GM23338 (cell line): ENCODE measurements around the gene VENTX. TPM values are rescaled to one million over a fixed set of nuclear protein-coding genes. Genes with fewer than 3 reads are reported as not detected.
A peak's percentile ranks its signal among the peaks of the same experiment; 100 is the strongest.

Source experiments
- ATAC-seq: fragments of 200-7000 bp; cut with Tn5 transposase; 3 replicates; pipeline ENCODE4 v1.9.1; 2020
- DNase-seq: peaks from one replicate; pipeline ENCODE4 v3.0.0-alpha.2; 2015; ENCODE audit warnings: low spot score
- H2AFZ ChIP-seq: fragments of 200-600 bp; sonication (generic); 2 replicates; pipeline ENCODE4 v1.8.0; 2016; ENCODE audit warnings: antibody characterized with exemption, mild to moderate bottlenecking, moderate library complexity
- H3F3A ChIP-seq: fragments of 200-600 bp; sonication (generic); replicated peaks from 2 replicates; pipeline ENCODE4 v1.8.0; 2017; ENCODE audit warnings: antibody characterized with exemption, mixed run types, low read depth
- H3K27ac ChIP-seq: fragments of 200-600 bp; sonication (generic); 2 replicates; pipeline ENCODE4 v1.6.1; 2016; ENCODE audit warnings: low read depth
- H3K27me3 ChIP-seq: fragments of 200-600 bp; sonication (generic); 2 replicates; pipeline ENCODE4 v1.8.0; 2016; ENCODE audit warnings: mild to moderate bottlenecking, mixed run types, moderate library complexity; ENCODE audit not compliant: insufficient read depth
- H3K36me3 ChIP-seq: fragments of 200-600 bp; sonication (generic); 2 replicates; pipeline ENCODE4 v1.8.0; 2016; ENCODE audit warnings: mild to moderate bottlenecking; ENCODE audit not compliant: insufficient read depth
- H3K4me1 ChIP-seq: fragments of 200-600 bp; sonication (generic); 2 replicates; pipeline ENCODE4 v1.8.0; 2016; ENCODE audit warnings: mild to moderate bottlenecking, moderate library complexity; ENCODE audit not compliant: insufficient read depth
- H3K4me2 ChIP-seq: fragments of 200-600 bp; sonication (generic); 2 replicates; pipeline ENCODE4 v1.7.1; 2017; ENCODE audit warnings: mixed run types
- H3K4me3 ChIP-seq: fragments of 200-600 bp; sonication (generic); 2 replicates; pipeline ENCODE4 v1.6.1; 2016; ENCODE audit warnings: mixed run types
- H3K79me2 ChIP-seq: fragments of 200-600 bp; sonication (generic); replicated peaks from 2 replicates; pipeline ENCODE4 v1.8.0; 2017; ENCODE audit warnings: mild to moderate bottlenecking; ENCODE audit not compliant: insufficient read depth
- H3K9me2 ChIP-seq: fragments of 200-600 bp; sonication (generic); 2 replicates; pipeline ENCODE4 v1.8.0; 2017; ENCODE audit not compliant: insufficient read depth
- H4K20me1 ChIP-seq: fragments of 200-600 bp; sonication (generic); replicated peaks from 2 replicates; pipeline ENCODE4 v1.8.0; 2017; ENCODE audit warnings: mild to moderate bottlenecking; ENCODE audit not compliant: insufficient read depth
- H3K27ac Mint-ChIP-seq: 2 replicates; pipeline ENCODE4 v1.8.0; 2020; ENCODE audit warnings: inconsistent platforms, mild to moderate bottlenecking, moderate library complexity, mixed read lengths
- H3K27me3 Mint-ChIP-seq: 3 replicates; pipeline ENCODE4 v1.8.0; 2022; ENCODE audit warnings: low read depth, mild to moderate bottlenecking, moderate library complexity, mixed read lengths, inconsistent platforms; ENCODE audit not compliant: insufficient read depth, poor library complexity
- H3K36me3 Mint-ChIP-seq: 3 replicates; pipeline ENCODE4 v1.8.0; 2021; ENCODE audit warnings: low read depth, mild to moderate bottlenecking, inconsistent platforms, moderate library complexity, mixed read lengths
- H3K4me1 Mint-ChIP-seq: 3 replicates; pipeline ENCODE4 v1.8.0; 2020; ENCODE audit warnings: mild to moderate bottlenecking, inconsistent platforms, mixed read lengths
- H3K4me3 Mint-ChIP-seq: 3 replicates; pipeline ENCODE4 v1.8.0; 2021; ENCODE audit warnings: moderate library complexity, mild to moderate bottlenecking, inconsistent platforms, mixed read lengths
- H3K9me3 Mint-ChIP-seq: 3 replicates; pipeline ENCODE4 v1.8.0; 2020; ENCODE audit warnings: moderate library complexity, mild to moderate bottlenecking, inconsistent platforms, mixed read lengths
- CREB1 ChIP-seq: fragments of 250-450 bp; sonication (Bioruptor Pico); IDR thresholded peaks from 2 replicates; pipeline ENCODE4 v1.5.0; 2020; ENCODE audit warnings: low read depth, mild to moderate bottlenecking, moderate library complexity
- POLR2AphosphoS5 ChIP-seq: IDR thresholded peaks from 2 replicates; pipeline ENCODE4 v1.6.1; 2016; ENCODE audit warnings: antibody characterized with exemption, low read depth
- STAT1 ChIP-seq: IDR thresholded peaks from one replicate; pipeline ENCODE4 v1.6.1; 2016; ENCODE audit warnings: antibody characterized with exemption; ENCODE audit not compliant: unreplicated experiment
- polyA plus RNA-seq: library from polyadenylated mRNA; unstranded; fragments of >200 nt; fragmentation: Nextera tagmentation; extraction: Ambion mirVana; gene quantifications from 2 replicates; pipeline ENCODE4 v1.2.1, GENCODE V29; 2016
- total RNA-seq: library from RNA; depleted of rRNA; stranded (reverse); fragments of >200 nt; shearing (Covaris generic); gene quantifications from 2 replicates; pipeline ENCODE4 v1.2.3, GENCODE V29; 2014
- TF ChIP-seq, protein P1 (sequence below): fragments of 250-450 bp; sonication (Bioruptor Pico); IDR thresholded peaks from 2 replicates; pipeline ENCODE4 v1.5.0; 2020; ENCODE audit warnings: mild to moderate bottlenecking, moderate library complexity

Gene VENTX
- total and polyA plus RNA-seq, 2 experiments from 2014 or later: 4.8 to 8.1 TPM

DNA sequence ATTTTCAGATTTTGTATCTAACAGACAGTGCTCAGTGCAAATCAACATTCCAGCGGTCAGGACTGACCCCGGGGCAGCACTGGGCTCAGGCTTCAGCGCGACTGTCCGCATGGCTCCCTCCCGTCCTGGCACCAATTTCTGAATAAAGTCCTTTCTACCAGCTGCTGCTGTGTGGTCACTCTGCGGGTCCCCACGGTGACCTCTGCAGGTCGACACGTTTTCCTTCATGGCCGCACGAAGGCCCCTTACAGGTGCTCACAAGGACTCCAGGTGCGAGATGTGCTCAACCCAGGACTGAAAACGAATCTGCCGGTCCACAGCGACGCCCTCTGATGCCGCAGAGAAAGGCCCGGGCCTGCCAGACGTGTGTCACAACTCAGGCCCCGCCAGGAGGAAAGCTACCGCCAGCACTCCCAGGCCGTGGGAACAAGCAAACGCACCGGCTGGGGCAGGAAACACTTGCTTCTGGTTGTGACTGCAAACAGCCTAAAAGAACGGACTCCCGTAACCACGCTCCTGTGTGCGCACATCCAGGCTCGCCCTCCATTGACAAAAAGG is 11.3 kb upstream of the VENTX start:
- H3K27me3 Mint-ChIP-seq: peaks cover 37% of the 10 kb centered on the region

DNA sequence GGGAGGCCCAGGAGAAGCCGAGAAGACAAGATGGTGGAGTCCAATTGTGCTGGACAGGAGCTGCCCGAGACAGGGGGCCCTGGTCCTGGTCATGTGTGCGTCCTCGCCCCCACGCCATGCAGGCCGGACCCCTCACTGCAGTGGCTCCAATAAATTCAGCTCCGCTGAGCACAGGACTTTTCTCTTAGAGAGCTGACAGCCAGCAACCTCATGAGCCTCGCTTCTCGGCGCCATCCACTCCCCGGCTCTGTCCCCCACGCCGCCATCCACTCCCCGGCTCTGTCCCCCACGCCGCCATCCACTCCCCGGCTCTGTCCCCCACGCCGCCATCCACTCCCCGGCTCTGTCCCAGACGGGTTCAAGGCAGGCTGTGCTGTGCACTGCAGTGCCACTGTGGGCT is 10.4 kb upstream of the VENTX start:
- H3K27me3 ChIP-seq: peaks cover 30% of the 10 kb centered on the region

More for the DNA sequence above, 11.3 kb upstream of the VENTX start:
- ATAC-seq: no peak
- peak overlapping the region; percentile 16; the same call in 1 of the 2 replicates for H3K27ac Mint-ChIP-seq
- H3K4me1 Mint-ChIP-seq: peaks cover 14% of the 10 kb centered on the region
- peaks cover 8% of the 10 kb centered on the region; the same call in 1 of the 2 replicates for H3F3A ChIP-seq
- H3K4me1 ChIP-seq: peaks cover 5% of the 10 kb centered on the region; the same call in 1 of the 2 replicates
- peaks cover 24% of the 10 kb centered on the region for H3K27me3 ChIP-seq
- H3K36me3 ChIP-seq: no peaks in the 10 kb centered on the region
- peaks cover under 1% of the 10 kb centered on the region for H3K36me3 Mint-ChIP-seq
- no peak overlapping the region for H3K4me3 Mint-ChIP-seq
- H3K79me2 ChIP-seq: no peaks in the 10 kb centered on the region
- no peak overlapping the region for H3K27ac ChIP-seq
- H3K9me3 Mint-ChIP-seq: peaks cover 5% of the 10 kb centered on the region; the same call in 2 of the 3 replicates
- no peak overlapping the region for H3K4me3 ChIP-seq
- no peaks in the 10 kb centered on the region for H3K9me2 ChIP-seq
- no peaks in the 10 kb centered on the region for H4K20me1 ChIP-seq
- DNase-seq: peak; percentile 40
- H2AFZ ChIP-seq: no peak overlapping the region
- TF ChIP-seq STAT1: no peak
- H3K4me2 ChIP-seq: no peak overlapping the region

More for the DNA sequence above, 10.4 kb upstream of the VENTX start:
- Histone ChIP-seq H3K27ac (no peak overlapping the region), H4K20me1 (no peaks in the 10 kb centered on the region), H3K79me2 (no peaks in the 10 kb centered on the region), H3K9me2 (no peaks in the 10 kb centered on the region), H3K4me2 (no peak overlapping the region), H2AFZ (no peak overlapping the region), H3K4me3 (no peak overlapping the region), H3K4me1 (peaks cover 5% of the 10 kb centered on the region; the same call in 1 of the 2 replicates), H3K36me3 (no peaks in the 10 kb centered on the region), H3F3A (peaks cover 13% of the 10 kb centered on the region; the same call in 1 of the 2 replicates)
- H3K4me3 Mint-ChIP-seq: no peak overlapping the region
- DNase-seq (no peak), ATAC-seq (no peak)
- H3K9me3 Mint-ChIP-seq: peaks cover 9% of the 10 kb centered on the region; the same call in 2 of the 3 replicates
- peaks cover 45% of the 10 kb centered on the region for H3K27me3 Mint-ChIP-seq
- peaks cover 18% of the 10 kb centered on the region for H3K4me1 Mint-ChIP-seq
- no peak for TF ChIP-seq CREB1 (CRISPR knock-in tag)
- TF ChIP-seq POLR2AphosphoS5: no peak
- TF ChIP-seq, protein P1, sequence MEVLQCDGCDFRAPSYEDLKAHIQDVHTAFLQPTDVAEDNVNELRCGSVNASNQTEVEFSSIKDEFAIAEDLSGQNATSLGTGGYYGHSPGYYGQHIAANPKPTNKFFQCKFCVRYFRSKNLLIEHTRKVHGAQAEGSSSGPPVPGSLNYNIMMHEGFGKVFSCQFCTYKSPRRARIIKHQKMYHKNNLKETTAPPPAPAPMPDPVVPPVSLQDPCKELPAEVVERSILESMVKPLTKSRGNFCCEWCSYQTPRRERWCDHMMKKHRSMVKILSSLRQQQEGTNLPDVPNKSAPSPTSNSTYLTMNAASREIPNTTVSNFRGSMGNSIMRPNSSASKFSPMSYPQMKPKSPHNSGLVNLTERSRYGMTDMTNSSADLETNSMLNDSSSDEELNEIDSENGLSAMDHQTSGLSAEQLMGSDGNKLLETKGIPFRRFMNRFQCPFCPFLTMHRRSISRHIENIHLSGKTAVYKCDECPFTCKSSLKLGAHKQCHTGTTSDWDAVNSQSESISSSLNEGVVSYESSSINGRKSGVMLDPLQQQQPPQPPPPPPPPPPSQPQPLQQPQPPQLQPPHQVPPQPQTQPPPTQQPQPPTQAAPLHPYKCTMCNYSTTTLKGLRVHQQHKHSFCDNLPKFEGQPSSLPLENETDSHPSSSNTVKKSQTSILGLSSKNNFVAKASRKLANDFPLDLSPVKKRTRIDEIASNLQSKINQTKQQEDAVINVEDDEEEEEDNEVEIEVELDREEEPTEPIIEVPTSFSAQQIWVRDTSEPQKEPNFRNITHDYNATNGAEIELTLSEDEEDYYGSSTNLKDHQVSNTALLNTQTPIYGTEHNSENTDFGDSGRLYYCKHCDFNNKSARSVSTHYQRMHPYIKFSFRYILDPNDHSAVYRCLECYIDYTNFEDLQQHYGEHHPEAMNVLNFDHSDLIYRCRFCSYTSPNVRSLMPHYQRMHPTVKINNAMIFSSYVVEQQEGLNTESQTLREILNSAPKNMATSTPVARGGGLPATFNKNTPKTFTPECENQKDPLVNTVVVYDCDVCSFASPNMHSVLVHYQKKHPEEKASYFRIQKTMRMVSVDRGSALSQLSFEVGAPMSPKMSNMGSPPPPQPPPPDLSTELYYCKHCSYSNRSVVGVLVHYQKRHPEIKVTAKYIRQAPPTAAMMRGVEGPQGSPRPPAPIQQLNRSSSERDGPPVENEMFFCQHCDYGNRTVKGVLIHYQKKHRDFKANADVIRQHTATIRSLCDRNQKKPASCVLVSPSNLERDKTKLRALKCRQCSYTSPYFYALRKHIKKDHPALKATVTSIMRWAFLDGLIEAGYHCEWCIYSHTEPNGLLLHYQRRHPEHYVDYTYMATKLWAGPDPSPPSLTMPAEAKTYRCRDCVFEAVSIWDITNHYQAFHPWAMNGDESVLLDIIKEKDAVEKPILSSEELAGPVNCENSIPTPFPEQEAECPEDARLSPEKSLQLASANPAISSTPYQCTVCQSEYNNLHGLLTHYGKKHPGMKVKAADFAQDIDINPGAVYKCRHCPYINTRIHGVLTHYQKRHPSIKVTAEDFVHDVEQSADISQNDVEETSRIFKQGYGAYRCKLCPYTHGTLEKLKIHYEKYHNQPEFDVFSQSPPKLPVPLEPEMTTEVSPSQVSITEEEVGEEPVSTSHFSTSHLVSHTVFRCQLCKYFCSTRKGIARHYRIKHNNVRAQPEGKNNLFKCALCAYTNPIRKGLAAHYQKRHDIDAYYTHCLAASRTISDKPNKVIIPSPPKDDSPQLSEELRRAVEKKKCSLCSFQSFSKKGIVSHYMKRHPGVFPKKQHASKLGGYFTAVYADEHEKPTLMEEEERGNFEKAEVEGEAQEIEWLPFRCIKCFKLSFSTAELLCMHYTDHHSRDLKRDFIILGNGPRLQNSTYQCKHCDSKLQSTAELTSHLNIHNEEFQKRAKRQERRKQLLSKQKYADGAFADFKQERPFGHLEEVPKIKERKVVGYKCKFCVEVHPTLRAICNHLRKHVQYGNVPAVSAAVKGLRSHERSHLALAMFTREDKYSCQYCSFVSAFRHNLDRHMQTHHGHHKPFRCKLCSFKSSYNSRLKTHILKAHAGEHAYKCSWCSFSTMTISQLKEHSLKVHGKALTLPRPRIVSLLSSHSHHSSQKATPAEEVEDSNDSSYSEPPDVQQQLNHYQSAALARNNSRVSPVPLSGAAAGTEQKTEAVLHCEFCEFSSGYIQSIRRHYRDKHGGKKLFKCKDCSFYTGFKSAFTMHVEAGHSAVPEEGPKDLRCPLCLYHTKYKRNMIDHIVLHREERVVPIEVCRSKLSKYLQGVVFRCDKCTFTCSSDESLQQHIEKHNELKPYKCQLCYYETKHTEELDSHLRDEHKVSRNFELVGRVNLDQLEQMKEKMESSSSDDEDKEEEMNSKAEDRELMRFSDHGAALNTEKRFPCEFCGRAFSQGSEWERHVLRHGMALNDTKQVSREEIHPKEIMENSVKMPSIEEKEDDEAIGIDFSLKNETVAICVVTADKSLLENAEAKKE: no peak
- TF ChIP-seq STAT1: no peak
- H3K36me3 Mint-ChIP-seq: peaks cover 8% of the 10 kb centered on the region
- H3K27ac Mint-ChIP-seq: no peak overlapping the region
